Measurements from ENCODE around the gene WDR33.

Gene WDR33

DNA sequence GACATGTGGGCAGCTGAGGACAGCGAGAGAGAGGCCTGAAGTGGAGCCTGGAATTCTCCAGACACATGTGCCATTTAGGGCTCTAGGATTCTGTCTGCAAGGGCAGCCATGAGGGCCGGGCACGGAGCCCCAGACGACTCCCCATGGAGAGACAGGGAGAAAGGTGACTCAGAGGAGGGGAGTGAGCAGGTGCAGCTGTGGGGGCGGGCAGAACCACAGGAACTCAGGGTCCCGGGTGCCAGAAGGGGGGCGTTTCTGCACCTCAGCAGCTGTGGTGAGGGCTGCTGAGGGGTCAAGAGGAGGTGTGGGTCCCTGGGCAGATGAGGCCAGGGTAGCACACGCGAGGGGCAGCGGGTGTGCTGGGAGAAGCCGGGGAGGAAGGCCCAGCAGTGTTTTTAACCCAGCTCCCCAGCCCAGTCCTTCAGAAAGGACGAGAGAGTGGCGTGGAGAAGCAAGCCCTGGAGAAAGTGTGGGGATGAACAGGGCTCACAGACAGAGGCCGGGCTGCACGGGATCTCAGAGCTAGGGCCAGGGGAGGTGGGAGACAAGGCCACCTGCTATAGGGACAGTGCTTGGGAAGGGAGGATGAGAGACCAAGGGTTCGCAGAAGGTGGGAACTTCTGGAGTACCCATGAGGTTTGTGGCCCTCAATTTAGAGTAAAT is 157.4 kb downstream of the WDR33 start:
- DNase-seq = no peak

DNA sequence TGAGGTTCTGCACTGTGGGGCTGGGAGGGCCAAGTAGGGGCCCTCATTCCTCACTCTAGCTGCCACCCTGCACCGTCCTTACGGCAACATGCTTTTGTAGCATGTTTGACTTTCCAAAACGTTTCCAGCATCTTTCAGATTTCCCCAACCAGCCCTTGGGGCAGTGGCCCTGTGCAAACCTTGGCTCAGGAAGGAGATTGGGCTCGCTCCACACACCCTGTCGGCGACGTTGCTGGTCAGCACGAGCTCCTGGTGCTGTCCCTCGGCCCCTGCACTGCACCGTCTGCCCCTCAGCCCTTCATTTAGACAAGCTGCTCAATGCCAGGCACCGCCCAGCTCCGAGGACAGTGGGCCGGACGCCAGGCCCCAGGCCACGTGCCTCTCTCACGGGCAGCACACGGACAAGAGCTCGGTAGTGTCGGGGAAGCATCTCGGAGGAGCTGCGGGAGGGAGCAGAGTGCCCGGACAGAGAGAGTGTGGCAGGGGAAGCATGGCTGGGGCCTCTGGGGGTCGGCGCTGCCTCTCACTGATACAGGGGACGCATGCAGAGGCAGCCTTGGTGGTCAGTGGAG is 158.1 kb downstream of the WDR33 start:
- DNase-seq = no peak

- DNase-seq = no peak
Observed at GRCh38 chr2:127651971-127652550, 158.9 kb downstream of the WDR33 start.

GRCh38 chr2:127651381-127651809 is 159.6 kb downstream of the WDR33 start:
- no peak for DNase-seq
